A549 (cell line): Measurements from ENCODE around the gene PHC2. TPM values are rescaled to one million over a fixed set of nuclear protein-coding genes. Genes with fewer than 3 reads are reported as not detected.

Source experiments
- ATAC-seq, 2 experiments: fragments of 200-7000 bp in 1 of 2; fragments of >200 bp in 1 of 2; cut with Nextera tagmentation in 1 of 2; cut with Tn5 transposase in 1 of 2; 3 replicates each; pipeline versions ENCODE4 v1.8.0 to v1.9.1; 2018 to 2020; ENCODE audit warnings: mild to moderate bottlenecking in 1 of 2, moderate library complexity in 1 of 2
- CTCF ChIA-PET: fragments of 300-600 bp; sonication (Branson Sonifier 250); formaldehyde crosslinking; extraction: SDS; loops from one replicate; lab custom pipeline; 2021; ENCODE audit warnings: antibody characterized with exemption, inconsistent platforms; lab: Yijun Ruan, JAX
- POLR2A ChIA-PET: fragments of 350-600 bp; formaldehyde crosslinking; extraction: SDS; loops from one replicate; lab custom pipeline; 2021; ENCODE audit warnings: antibody characterized with exemption, inconsistent platforms; lab: Yijun Ruan, JAX
- DNase-seq, 2 experiments: peaks; one replicate each; pipeline versions ENCODE4 v3.0.0 to v3.0.0-alpha.2; 2011 to 2016; ENCODE audit warnings: low read depth in 1 of 2, low spot score in 1 of 2
- FAIRE-seq: peaks from 2 replicates; lab custom pipeline; 2011; peaks lifted over from hg19 to GRCh38; lab: Jason Lieb, UNC
- H3K27ac ChIP-seq, 2 experiments: fragments of >200 bp; sonication (Bioruptor Twin); formaldehyde crosslinking; 3 replicates each; pipeline ENCODE4 v1.5.1; 2016 to 2017
- H3K4me1 ChIP-seq: fragments of >200 bp; sonication (Bioruptor Twin); formaldehyde crosslinking; 3 replicates; pipeline ENCODE4 v1.6.1; 2016
- H3K4me2 ChIP-seq: fragments of >200 bp; sonication (Bioruptor Twin); formaldehyde crosslinking; 3 replicates; pipeline ENCODE4 v1.6.1; 2016
- H3K4me3 ChIP-seq: fragments of >200 bp; sonication (Bioruptor Twin); formaldehyde crosslinking; 3 replicates; pipeline ENCODE4 v1.5.1; 2016
- H3K9me3 ChIP-seq: fragments of >200 bp; sonication (Bioruptor Twin); formaldehyde crosslinking; 3 replicates; pipeline ENCODE4 v1.6.1; 2016
- CBX2 ChIP-seq: fragments of 200-600 bp; sonication (generic); IDR thresholded peaks from 2 replicates; pipeline ENCODE4 v1.6.1; 2016; ENCODE audit warnings: low read depth, mild to moderate bottlenecking, borderline replicate concordance
- CBX8 ChIP-seq: fragments of 200-600 bp; sonication (generic); IDR thresholded peaks from 2 replicates; pipeline ENCODE4 v1.6.1; 2016
- CEBPB ChIP-seq, 2 experiments: fragments of >200 bp in 1 of 2; sonication (Bioruptor Twin) in 1 of 2; formaldehyde crosslinking in 1 of 2; IDR thresholded peaks; 2 replicates each; pipeline ENCODE4 v1.6.1; 2012 to 2016
- E2F6 ChIP-seq: IDR thresholded peaks from 2 replicates; pipeline ENCODE4 v1.6.1; 2012; ENCODE audit warnings: low read depth, borderline replicate concordance
- EHF ChIP-seq: fragments of 250-450 bp; sonication (Bioruptor Pico); IDR thresholded peaks from 2 replicates; pipeline ENCODE4 v1.5.0; 2020; ENCODE audit warnings: mild to moderate bottlenecking
- FOSL2 ChIP-seq, 2 experiments: fragments of 450-650 bp in 1 of 2; fragments of >200 bp in 1 of 2; sonication (Bioruptor Twin) in 1 of 2; formaldehyde crosslinking; IDR thresholded peaks; 2 replicates each; pipeline versions ENCODE4 v1.5.0 to v1.6.1; 2016 to 2020; ENCODE audit warnings: mild to moderate bottlenecking in 1 of 2, moderate library complexity in 1 of 2
- GATA3 ChIP-seq: IDR thresholded peaks from 2 replicates; pipeline ENCODE4 v1.6.1; 2012; ENCODE audit warnings: borderline replicate concordance
- HMGXB4 ChIP-seq: fragments of 250-450 bp; sonication (Bioruptor Pico); IDR thresholded peaks from 2 replicates; pipeline ENCODE4 v1.5.0; 2021; ENCODE audit warnings: mild to moderate bottlenecking, moderate library complexity, borderline replicate concordance
- HOXB13 ChIP-seq: fragments of 250-450 bp; sonication (Bioruptor Pico); IDR thresholded peaks from 2 replicates; pipeline ENCODE4 v1.5.0; 2020; ENCODE audit warnings: low read depth, mild to moderate bottlenecking, moderate library complexity
- HOXB5 ChIP-seq: fragments of 250-450 bp; sonication (Bioruptor Pico); IDR thresholded peaks from 2 replicates; pipeline ENCODE4 v1.5.0; 2020; ENCODE audit warnings: mild to moderate bottlenecking, moderate library complexity
- KDM1A ChIP-seq: fragments of 200-600 bp; sonication (generic); IDR thresholded peaks from 2 replicates; pipeline ENCODE4 v1.6.1; 2016; ENCODE audit warnings: low read depth, mild to moderate bottlenecking
- MAX ChIP-seq: IDR thresholded peaks from 2 replicates; pipeline ENCODE4 v1.6.1; 2012
- MYC ChIP-seq: IDR thresholded peaks from 2 replicates; pipeline ENCODE4 v1.6.1; 2012; ENCODE audit warnings: mild to moderate bottlenecking, inconsistent platforms, low read length, improper control_type of control experiment, borderline replicate concordance
- NPAS2 ChIP-seq: fragments of 250-450 bp; sonication (Bioruptor Pico); IDR thresholded peaks from 2 replicates; pipeline ENCODE4 v1.8.0; 2022; ENCODE audit warnings: mild to moderate bottlenecking, moderate library complexity, borderline replicate concordance
- PBX3 ChIP-seq: IDR thresholded peaks from 2 replicates; pipeline ENCODE4 v1.6.1; 2012
- RAD21 ChIP-seq, 2 experiments: fragments of >200 bp in 1 of 2; sonication (Bioruptor Twin) in 1 of 2; formaldehyde crosslinking in 1 of 2; IDR thresholded peaks in 1 of 2; conservative IDR thresholded peaks in 1 of 2; 2 replicates in 1 of 2; 3 replicates in 1 of 2; pipeline ENCODE4 v1.6.1; 2012 to 2018; ENCODE audit warnings: inconsistent platforms in 1 of 2
- RARB ChIP-seq: fragments of 250-450 bp; sonication (Bioruptor Pico); IDR thresholded peaks from 2 replicates; pipeline ENCODE4 v1.8.0; 2021; ENCODE audit warnings: mild to moderate bottlenecking, moderate library complexity
- RCOR1 ChIP-seq: fragments of 150-350 bp; IDR thresholded peaks from 2 replicates; pipeline ENCODE4 v1.6.1; 2014; ENCODE audit warnings: antibody characterized with exemption, low read length, low read depth
- REST ChIP-seq: fragments of 200-600 bp; sonication (generic); IDR thresholded peaks from 2 replicates; pipeline ENCODE4 v1.6.1; 2016; ENCODE audit warnings: antibody characterized with exemption, mild to moderate bottlenecking, moderate library complexity
- RFX5 ChIP-seq: fragments of 450-650 bp; IDR thresholded peaks from 2 replicates; pipeline ENCODE4 v1.7.1; 2014; ENCODE audit warnings: antibody characterized with exemption, mild to moderate bottlenecking, moderate library complexity
- ZSCAN20 ChIP-seq: fragments of 250-450 bp; sonication (Bioruptor Pico); IDR thresholded peaks from 2 replicates; pipeline ENCODE4 v1.8.0; 2022; ENCODE audit warnings: mild to moderate bottlenecking, moderate library complexity
- WGBS: methylation state at CpG from one replicate; pipeline ENCODE4 v1.1.6; 2017; ENCODE audit errors: missing lambda C conversion rate; 5-methylcytosine and 5-hydroxymethylcytosine counted together
- polyA plus RNA-seq, 4 experiments: library from polyadenylated mRNA; depleted of rRNA in 3 of 4; stranded (reverse); fragments of >200 nt; fragmentation: RNase III in 1 of 4; extraction: RNeasy Plus Mini Kit Qiagen cat#74134 plus additional on column Dnase treatment in 1 of 4; gene quantifications; 2 replicates in 3 of 4; 3 replicates in 1 of 4; pipeline ENCODE4 v1.2.3, GENCODE V29; 2011 to 2017

Gene PHC2
- polyA plus RNA-seq, 2 of the 4 experiments (the other 2 are of a cell fraction): 29.9 to 33.2 TPM

GRCh38 chr1:33347650-33347992 is 83.3 kb downstream of the PHC2 start (continued):
- TF ChIP-seq HMGXB4 (CRISPR knock-in tag): no peak
- no peak for TF ChIP-seq RCOR1
- TF ChIP-seq HOXB13 (CRISPR knock-in tag): no peak

- Histone ChIP-seq H3K4me1 (peaks cover 49% of the 10 kb centered on the region), H3K27ac (peak overlapping the region; percentile 97 to 98), H3K4me3 (peak overlapping the region; percentile 68), H3K9me3 (no peaks in the 10 kb centered on the region), H3K4me2 (peak overlapping the region; percentile 96)
- ChIA-PET POLR2A (no interaction called here), CTCF (interaction anchor here (0.8 to 1.4 kb wide), 4 partner anchors 20 to 124 kb away, joined by 3 to 5 read pairs (median 4); no protein-coding TSS in a partner anchor)
- DNase-seq: peak; percentile 33 to 81
- peak; percentile 14 to 39; a peak in 5 of 6 replicates for ATAC-seq
- WGBS: 0% methylated on average over 2 of the region's 2 CpGs
- no peak for FAIRE-seq
- TF ChIP-seq HOXB5 (CRISPR knock-in tag): no peak
- no peak for TF ChIP-seq KDM1A
- no peak for TF ChIP-seq MYC
- no peak for TF ChIP-seq CEBPB (IDR thresholded peaks at IDR 0.05)
- TF ChIP-seq RARB (CRISPR knock-in tag): no peak
- TF ChIP-seq MAX: peak; percentile 14; the same call in 1 of the 2 replicates
- TF ChIP-seq GATA3: peak; percentile 31; the same call in 1 of the 2 replicates
- TF ChIP-seq RAD21 (conservative IDR thresholded peaks at IDR 0.05 in 1 of 2, IDR thresholded peaks at IDR 0.05 in 1 of 2): no peak
- TF ChIP-seq CBX2: no peak
- no peak for TF ChIP-seq RCOR1
- TF ChIP-seq E2F6: no peak
- TF ChIP-seq CBX8: no peak
These were observed 83.8 kb downstream of the PHC2 start for GRCh38 chr1:33346927-33347649.

GRCh38 chr1:33346533-33346926 is 84.4 kb downstream of the PHC2 start:
- DNase-seq: no peak
- H3K9me3 ChIP-seq: no peaks in the 10 kb centered on the region
- H3K4me2 ChIP-seq: peak overlapping the region; percentile 96
- WGBS: 0% methylated on average over 3 of the region's 3 CpGs
- H3K4me1 ChIP-seq: peaks cover 55% of the 10 kb centered on the region
- ChIA-PET POLR2A (no interaction called here), CTCF (interaction anchor here (1.3 to 1.4 kb wide), 2 partner anchors 20 to 51 kb away, joined by 3 to 5 read pairs; no protein-coding TSS in a partner anchor)
- no peak for FAIRE-seq
- no peak; a peak in 1 of 6 replicates for ATAC-seq
- H3K4me3 ChIP-seq: peak overlapping the region; percentile 68
- H3K27ac ChIP-seq: peak overlapping the region; percentile 97 to 98
- TF ChIP-seq EHF (CRISPR knock-in tag) (no peak), CBX8 (no peak), ZSCAN20 (CRISPR knock-in tag) (no peak)

- WGBS: 58% methylated on average over 2 of the region's 2 CpGs
These were observed 85.9 kb downstream of the PHC2 start for GRCh38 chr1:33344896-33345560.

More at GRCh38 chr1:33344896-33345560, 85.9 kb downstream of the PHC2 start:
- H3K4me1 ChIP-seq: peaks cover 64% of the 10 kb centered on the region
- H3K9me3 ChIP-seq: no peaks in the 10 kb centered on the region
- ChIA-PET POLR2A (no interaction called here), CTCF (interaction anchor here (1.0 kb wide), 1 partner anchor 110 kb away, joined by 3 read pairs; no protein-coding TSS in a partner anchor)
- no peak for DNase-seq
- H3K27ac ChIP-seq: peak overlapping the region; percentile 58 to 88; a peak in 5 of 6 replicates
- no peak for TF ChIP-seq NPAS2 (CRISPR knock-in tag)
- TF ChIP-seq REST: no peak
- no peak for TF ChIP-seq RFX5
- TF ChIP-seq PBX3: no peak
- TF ChIP-seq FOSL2 (IDR thresholded peaks at IDR 0.05): no peak
- no peak for TF ChIP-seq FOSL2 (CRISPR knock-in tag; IDR thresholded peaks at IDR 0.05)
- TF ChIP-seq EHF (CRISPR knock-in tag): no peak
- ATAC-seq: no peak
- H3K4me2 ChIP-seq: peak overlapping the region; percentile 96
- no peak overlapping the region for H3K4me3 ChIP-seq
- FAIRE-seq: no peak
